Measurements from ENCODE around the gene C1GALT1. TPM values are rescaled to one million over a fixed set of nuclear protein-coding genes. Genes with fewer than 3 reads are reported as not detected.
A peak's percentile ranks its signal among the peaks of the same experiment; 100 is the strongest.

The C1GALT1 gene
- total RNA-seq, 1 experiment from 2014 or later, result 15.6 TPM

- no peaks in the 10 kb centered on the region for H3K27me3 ChIP-seq (replicated peaks; ENCODE audit: insufficient read depth, low read depth, low read length, poor library complexity)
- no peak overlapping the region for H3K4me3 ChIP-seq (ENCODE audit: low read depth, low read length, poor library complexity, severe bottlenecking)
- peaks cover 11% of the 10 kb centered on the region for H3K4me1 ChIP-seq (ENCODE audit: insufficient read depth, low read length, poor library complexity, severe bottlenecking)
- no peaks in the 10 kb centered on the region for H3K9me3 ChIP-seq (ENCODE audit: low read depth, low read length, poor library complexity, severe bottlenecking)
- H3K36me3 ChIP-seq (ENCODE audit: insufficient read depth, low read length, poor library complexity, severe bottlenecking), result no peaks in the 10 kb centered on the region
- ChIA-PET CTCF (no interaction called here), POLR2A (ENCODE audit: low non-redundant PET) (no interaction called here)
- H3K27ac ChIP-seq (ENCODE audit: low read depth, low read length, poor library complexity, severe bottlenecking), result no peak overlapping the region
- BruUV-seq (replicated peaks), result no TSS peak
- intact Hi-C loops (cut with micrococcal nuclease; ENCODE audit: unreplicated experiment), result no loop called here
- TF ChIP-seq CTCF (conservative IDR thresholded peaks at IDR 0.05; ENCODE audit: low read depth, low read length) (no peak), EZH2 (IDR thresholded peaks at IDR 0.05; ENCODE audit: borderline replicate concordance, low read depth, low read length, poor library complexity, severe bottlenecking) (no peak)
- DNase-seq (ENCODE audit: low spot score), result no peak
Observed at GRCh38 chr7:7178906-7179305, 3.4 kb upstream of the C1GALT1 start.

GRCh38 chr7:7180725-7181449 lies 1.5 kb upstream of the C1GALT1 start:
- no peaks in the 10 kb centered on the region for H3K36me3 ChIP-seq (ENCODE audit: insufficient read depth, low read length, poor library complexity, severe bottlenecking)
- no TSS peak for BruUV-seq (replicated peaks)
- no peak for DNase-seq (ENCODE audit: low spot score)
- H3K4me1 ChIP-seq (ENCODE audit: insufficient read depth, low read length, poor library complexity, severe bottlenecking), result peaks cover 10% of the 10 kb centered on the region
- no peak for TF ChIP-seq EZH2 (IDR thresholded peaks at IDR 0.05; ENCODE audit: borderline replicate concordance, low read depth, low read length, poor library complexity, severe bottlenecking)
- TF ChIP-seq CTCF (conservative IDR thresholded peaks at IDR 0.05; ENCODE audit: low read depth, low read length), result no peak
- intact Hi-C loops (cut with micrococcal nuclease; ENCODE audit: unreplicated experiment), result loop anchor here (10.0 kb wide), 1 partner anchor 216 kb away; no protein-coding TSS in a partner anchor
- POLR2A ChIA-PET (ENCODE audit: low non-redundant PET), result no interaction called here
- no peak overlapping the region for H3K4me3 ChIP-seq (ENCODE audit: low read depth, low read length, poor library complexity, severe bottlenecking)
- no peak overlapping the region for H3K27ac ChIP-seq (ENCODE audit: low read depth, low read length, poor library complexity, severe bottlenecking)
- H3K27me3 ChIP-seq (replicated peaks; ENCODE audit: insufficient read depth, low read depth, low read length, poor library complexity), result no peaks in the 10 kb centered on the region
- no peaks in the 10 kb centered on the region for H3K9me3 ChIP-seq (ENCODE audit: low read depth, low read length, poor library complexity, severe bottlenecking)
- CTCF ChIA-PET, result no interaction called here

GRCh38 chr7:7181519-7182155 lies 707 bp upstream of the C1GALT1 start:
- ChIA-PET POLR2A (ENCODE audit: low non-redundant PET) (no interaction called here), CTCF (no interaction called here)
- Histone ChIP-seq H3K4me3 (ENCODE audit: low read depth, low read length, poor library complexity, severe bottlenecking) (peak overlapping the region; percentile 85), H3K36me3 (ENCODE audit: insufficient read depth, low read length, poor library complexity, severe bottlenecking) (no peaks in the 10 kb centered on the region), H3K27ac (ENCODE audit: low read depth, low read length, poor library complexity, severe bottlenecking) (peak overlapping the region; percentile 62), H3K27me3 (replicated peaks; ENCODE audit: insufficient read depth, low read depth, low read length, poor library complexity) (no peaks in the 10 kb centered on the region), H3K4me1 (ENCODE audit: insufficient read depth, low read length, poor library complexity, severe bottlenecking) (peaks cover 3% of the 10 kb centered on the region), H3K9me3 (ENCODE audit: low read depth, low read length, poor library complexity, severe bottlenecking) (no peaks in the 10 kb centered on the region)
- intact Hi-C loops (cut with micrococcal nuclease; ENCODE audit: unreplicated experiment), result loop anchor here (10.0 kb wide), 1 partner anchor 217 kb away; no protein-coding TSS in a partner anchor
- no peak for DNase-seq (ENCODE audit: low spot score)
- BruUV-seq (replicated peaks), result TSS peak; percentile 90
- no peak for TF ChIP-seq EZH2 (IDR thresholded peaks at IDR 0.05; ENCODE audit: borderline replicate concordance, low read depth, low read length, poor library complexity, severe bottlenecking)
- TF ChIP-seq CTCF (conservative IDR thresholded peaks at IDR 0.05; ENCODE audit: low read depth, low read length), result no peak
